K562 (cell line): ENCODE data around the gene MYL6B. TPM values are rescaled to one million over a fixed set of nuclear protein-coding genes. Genes with fewer than 3 reads are reported as not detected.

Experiments
- BRD9 ChIP-seq: fragments of 450-650 bp; IDR thresholded peaks from 2 replicates; pipeline ENCODE4 v1.6.1; 2018; ENCODE audit warnings: low read depth; ENCODE audit not compliant: partially characterized antibody
- ELF1 ChIP-seq: fragments of 200-800 bp; sonication (Bioruptor generic); IDR thresholded peaks from 2 replicates; pipeline ENCODE4 v1.6.1; 2016; ENCODE audit warnings: missing genetic modification characterization, missing compliant biosample characterization
- POLR2G ChIP-seq: fragments of 200-400 bp; formaldehyde crosslinking; IDR thresholded peaks from 2 replicates; pipeline ENCODE4 v1.6.1; 2017; ENCODE audit warnings: low read depth, mild to moderate bottlenecking, antibody characterized with exemption, low read length, moderate library complexity
- RAD21 ChIP-seq, 2 experiments: fragments of 250-450 bp in 1 of 2; fragments of 450-650 bp in 1 of 2; sonication (Bioruptor Pico) in 1 of 2; formaldehyde crosslinking in 1 of 2; IDR thresholded peaks in 1 of 2; conservative IDR thresholded peaks in 1 of 2; 2 replicates each; pipeline versions ENCODE4 v1.4.0 to v1.8.0; 2020 to 2022; ENCODE audit warnings: mild to moderate bottlenecking in 2 of 2, moderate library complexity in 1 of 2
- SLC30A9 ChIP-seq: fragments of 250-450 bp; sonication (Bioruptor Pico); IDR thresholded peaks from 2 replicates; pipeline ENCODE4 v1.8.0; 2022; ENCODE audit warnings: mild to moderate bottlenecking, moderate library complexity
- SMARCA5 ChIP-seq: fragments of 450-650 bp; IDR thresholded peaks from 2 replicates; pipeline ENCODE4 v1.6.1; 2016
- TCF7L2 ChIP-seq: fragments of 150-350 bp; IDR thresholded peaks from 2 replicates; pipeline ENCODE4 v1.6.1; 2016; ENCODE audit warnings: low read depth, mild to moderate bottlenecking, low read length, moderate library complexity
- TEAD4 ChIP-seq, 2 experiments: sonication (generic) in 1 of 2; formaldehyde crosslinking in 1 of 2; IDR thresholded peaks; 2 replicates each; pipeline versions ENCODE4 v1.6.1 to v1.8.0; 2012 to 2022; ENCODE audit warnings: borderline replicate concordance in 1 of 2, inconsistent platforms in 1 of 2, low read length in 1 of 2, mild to moderate bottlenecking in 1 of 2, missing genetic modification reagents in 1 of 2
- ZNF143 ChIP-seq: sonication (generic); formaldehyde crosslinking; IDR thresholded peaks from 2 replicates; pipeline ENCODE4 v1.9.0; 2022; ENCODE audit warnings: mild to moderate bottlenecking, missing genetic modification reagents
- ZNF253 ChIP-seq: fragments of 250-450 bp; sonication (Bioruptor Pico); conservative IDR thresholded peaks from 2 replicates; pipeline ENCODE4 v1.6.1; 2021; ENCODE audit warnings: mild to moderate bottlenecking
- polyA plus RNA-seq, 8 experiments: library from polyadenylated mRNA; depleted of rRNA in 4 of 8; stranded (reverse) in 5 of 8; unstranded in 3 of 8; fragments of >200 nt; fragmentation: Nextera tagmentation in 2 of 8; fragmentation: Illumina TruSeq in 1 of 8; extraction: Ambion mirVana in 2 of 8; extraction: Trizol in 1 of 8; gene quantifications; 2 replicates each; pipeline versions ENCODE4 v1.2.1 to v1.2.3, GENCODE V29; 2011 to 2014; ENCODE audit warnings: inconsistent platforms in 1 of 8, missing spikeins in 1 of 8
- total RNA-seq, 7 experiments: library from RNA; depleted of rRNA in 6 of 7; stranded (reverse); fragments of >200 nt in 6 of 7; fragmentation: Illumina TruSeq in 2 of 7; extraction: Trizol in 2 of 7; gene quantifications; 2 replicates each; pipeline versions ENCODE4 v1.2.1 to v1.2.3, GENCODE V29; 2011 to 2021; ENCODE audit warnings: low replicate concordance in 1 of 7
- TF ChIP-seq, protein P1 (sequence below): fragments of 250-450 bp; sonication (Bioruptor Pico); IDR thresholded peaks from 2 replicates; pipeline ENCODE4 v1.8.0; 2021; ENCODE audit warnings: moderate library complexity, mild to moderate bottlenecking, inconsistent platforms
- TF ChIP-seq, protein P2 (sequence below), 2 experiments: fragments of 200-800 bp in 1 of 2; sonication (Bioruptor generic) in 1 of 2; sonication (generic) in 1 of 2; formaldehyde crosslinking in 1 of 2; IDR thresholded peaks in 1 of 2; conservative IDR thresholded peaks in 1 of 2; 2 replicates each; pipeline versions ENCODE4 v1.5.0 to v1.6.1; 2016 to 2020; ENCODE audit warnings: missing compliant biosample characterization in 1 of 2, missing genetic modification characterization in 1 of 2, missing genetic modification reagents in 1 of 2
- TF ChIP-seq, protein P3 (sequence below): fragments of 150-350 bp; IDR thresholded peaks from 2 replicates; pipeline ENCODE4 v1.6.1; 2014; ENCODE audit warnings: low read depth, mild to moderate bottlenecking, low read length, borderline replicate concordance
- TF ChIP-seq, protein P4 (sequence below), 2 experiments: fragments of 150-350 bp in 1 of 2; IDR thresholded peaks; 2 replicates each; pipeline ENCODE4 v1.6.1; 2012 to 2016; ENCODE audit warnings: low read depth in 2 of 2, low read length in 2 of 2, mild to moderate bottlenecking in 1 of 2, moderate library complexity in 1 of 2

MYL6B gene
- total and polyA plus RNA-seq, 9 of the 15 experiments (the other 6 are each of a cell fraction or from before 2014, with no cell fraction given): 42.8 to 77.3 (median 68.6) TPM

DNA sequence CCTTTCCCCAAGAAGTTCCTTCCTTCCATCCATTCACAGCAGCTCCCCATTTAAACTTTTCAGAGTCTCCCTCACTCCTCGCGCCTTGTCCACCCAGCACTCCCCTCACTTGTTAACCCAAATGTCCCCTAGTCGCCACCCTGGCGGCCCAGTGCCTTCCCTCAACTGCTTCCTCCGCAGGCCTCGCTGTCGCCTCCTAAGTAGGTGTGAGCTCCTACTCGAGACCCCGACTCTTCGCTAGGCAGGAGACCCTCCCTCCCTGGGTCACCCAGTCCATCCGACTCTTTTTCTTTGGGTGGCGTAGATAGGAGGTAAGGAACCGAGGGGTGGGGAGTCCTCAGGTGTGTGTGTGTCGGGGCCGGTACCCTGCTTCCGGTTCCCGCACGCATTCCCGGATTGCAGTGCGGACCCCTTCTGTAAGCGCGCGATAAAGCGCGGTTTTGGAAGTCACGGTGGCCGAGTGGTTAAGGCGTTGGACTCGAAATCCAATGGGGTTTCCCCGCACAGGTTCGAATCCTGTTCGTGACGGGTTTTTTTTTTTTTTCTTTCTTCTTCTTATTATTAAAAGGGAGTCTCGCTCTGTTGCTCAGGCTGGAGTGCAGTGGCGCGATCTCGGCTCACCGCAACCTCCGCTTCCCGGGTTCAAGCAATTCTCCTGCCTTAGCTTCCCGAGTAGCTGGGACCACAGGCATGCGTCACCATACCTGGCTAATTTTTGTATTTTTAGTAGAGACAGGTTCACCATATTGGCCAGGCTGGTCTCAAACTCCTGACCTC is 37.7 kb downstream of the MYL6B start (continued):
- TF ChIP-seq, protein P1, sequence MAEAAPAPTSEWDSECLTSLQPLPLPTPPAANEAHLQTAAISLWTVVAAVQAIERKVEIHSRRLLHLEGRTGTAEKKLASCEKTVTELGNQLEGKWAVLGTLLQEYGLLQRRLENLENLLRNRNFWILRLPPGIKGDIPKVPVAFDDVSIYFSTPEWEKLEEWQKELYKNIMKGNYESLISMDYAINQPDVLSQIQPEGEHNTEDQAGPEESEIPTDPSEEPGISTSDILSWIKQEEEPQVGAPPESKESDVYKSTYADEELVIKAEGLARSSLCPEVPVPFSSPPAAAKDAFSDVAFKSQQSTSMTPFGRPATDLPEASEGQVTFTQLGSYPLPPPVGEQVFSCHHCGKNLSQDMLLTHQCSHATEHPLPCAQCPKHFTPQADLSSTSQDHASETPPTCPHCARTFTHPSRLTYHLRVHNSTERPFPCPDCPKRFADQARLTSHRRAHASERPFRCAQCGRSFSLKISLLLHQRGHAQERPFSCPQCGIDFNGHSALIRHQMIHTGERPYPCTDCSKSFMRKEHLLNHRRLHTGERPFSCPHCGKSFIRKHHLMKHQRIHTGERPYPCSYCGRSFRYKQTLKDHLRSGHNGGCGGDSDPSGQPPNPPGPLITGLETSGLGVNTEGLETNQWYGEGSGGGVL (CRISPR knock-in tag): no peak
- TF ChIP-seq, protein P2, sequence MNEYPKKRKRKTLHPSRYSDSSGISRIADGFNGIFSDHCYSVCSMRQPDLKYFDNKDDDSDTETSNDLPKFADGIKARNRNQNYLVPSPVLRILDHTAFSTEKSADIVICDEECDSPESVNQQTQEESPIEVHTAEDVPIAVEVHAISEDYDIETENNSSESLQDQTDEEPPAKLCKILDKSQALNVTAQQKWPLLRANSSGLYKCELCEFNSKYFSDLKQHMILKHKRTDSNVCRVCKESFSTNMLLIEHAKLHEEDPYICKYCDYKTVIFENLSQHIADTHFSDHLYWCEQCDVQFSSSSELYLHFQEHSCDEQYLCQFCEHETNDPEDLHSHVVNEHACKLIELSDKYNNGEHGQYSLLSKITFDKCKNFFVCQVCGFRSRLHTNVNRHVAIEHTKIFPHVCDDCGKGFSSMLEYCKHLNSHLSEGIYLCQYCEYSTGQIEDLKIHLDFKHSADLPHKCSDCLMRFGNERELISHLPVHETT (CRISPR knock-in tag; conservative IDR thresholded peaks at IDR 0.05 in 1 of 2, IDR thresholded peaks at IDR 0.05 in 1 of 2): no peak
- TF ChIP-seq ELF1 (tag) (peak; percentile 91), BRD9 (peak; percentile 68), TCF7L2 (no peak), ZNF253 (CRISPR knock-in tag) (no peak), SMARCA5 (no peak; the same call in 1 of the 2 replicates), RAD21 (CRISPR knock-in tag; conservative IDR thresholded peaks at IDR 0.05 in 1 of 2, IDR thresholded peaks at IDR 0.05 in 1 of 2) (no peak), POLR2G (peak; percentile 70; the same call in 1 of the 2 replicates), ZNF143 (0 out of 2 replicates have a peak, but pooled peaks have one; percentile 45), SLC30A9 (CRISPR knock-in tag) (no peak), TEAD4 (IDR thresholded peaks at IDR 0.05; ENCODE audit: low read length) (peak; percentile 87), TEAD4 (CRISPR knock-in tag; IDR thresholded peaks at IDR 0.05; ENCODE audit: borderline replicate concordance) (no peak)
- TF ChIP-seq, protein P3, sequence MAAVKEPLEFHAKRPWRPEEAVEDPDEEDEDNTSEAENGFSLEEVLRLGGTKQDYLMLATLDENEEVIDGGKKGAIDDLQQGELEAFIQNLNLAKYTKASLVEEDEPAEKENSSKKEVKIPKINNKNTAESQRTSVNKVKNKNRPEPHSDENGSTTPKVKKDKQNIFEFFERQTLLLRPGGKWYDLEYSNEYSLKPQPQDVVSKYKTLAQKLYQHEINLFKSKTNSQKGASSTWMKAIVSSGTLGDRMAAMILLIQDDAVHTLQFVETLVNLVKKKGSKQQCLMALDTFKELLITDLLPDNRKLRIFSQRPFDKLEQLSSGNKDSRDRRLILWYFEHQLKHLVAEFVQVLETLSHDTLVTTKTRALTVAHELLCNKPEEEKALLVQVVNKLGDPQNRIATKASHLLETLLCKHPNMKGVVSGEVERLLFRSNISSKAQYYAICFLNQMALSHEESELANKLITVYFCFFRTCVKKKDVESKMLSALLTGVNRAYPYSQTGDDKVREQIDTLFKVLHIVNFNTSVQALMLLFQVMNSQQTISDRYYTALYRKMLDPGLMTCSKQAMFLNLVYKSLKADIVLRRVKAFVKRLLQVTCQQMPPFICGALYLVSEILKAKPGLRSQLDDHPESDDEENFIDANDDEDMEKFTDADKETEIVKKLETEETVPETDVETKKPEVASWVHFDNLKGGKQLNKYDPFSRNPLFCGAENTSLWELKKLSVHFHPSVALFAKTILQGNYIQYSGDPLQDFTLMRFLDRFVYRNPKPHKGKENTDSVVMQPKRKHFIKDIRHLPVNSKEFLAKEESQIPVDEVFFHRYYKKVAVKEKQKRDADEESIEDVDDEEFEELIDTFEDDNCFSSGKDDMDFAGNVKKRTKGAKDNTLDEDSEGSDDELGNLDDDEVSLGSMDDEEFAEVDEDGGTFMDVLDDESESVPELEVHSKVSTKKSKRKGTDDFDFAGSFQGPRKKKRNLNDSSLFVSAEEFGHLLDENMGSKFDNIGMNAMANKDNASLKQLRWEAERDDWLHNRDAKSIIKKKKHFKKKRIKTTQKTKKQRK: no peak
- TF ChIP-seq, protein P4, sequence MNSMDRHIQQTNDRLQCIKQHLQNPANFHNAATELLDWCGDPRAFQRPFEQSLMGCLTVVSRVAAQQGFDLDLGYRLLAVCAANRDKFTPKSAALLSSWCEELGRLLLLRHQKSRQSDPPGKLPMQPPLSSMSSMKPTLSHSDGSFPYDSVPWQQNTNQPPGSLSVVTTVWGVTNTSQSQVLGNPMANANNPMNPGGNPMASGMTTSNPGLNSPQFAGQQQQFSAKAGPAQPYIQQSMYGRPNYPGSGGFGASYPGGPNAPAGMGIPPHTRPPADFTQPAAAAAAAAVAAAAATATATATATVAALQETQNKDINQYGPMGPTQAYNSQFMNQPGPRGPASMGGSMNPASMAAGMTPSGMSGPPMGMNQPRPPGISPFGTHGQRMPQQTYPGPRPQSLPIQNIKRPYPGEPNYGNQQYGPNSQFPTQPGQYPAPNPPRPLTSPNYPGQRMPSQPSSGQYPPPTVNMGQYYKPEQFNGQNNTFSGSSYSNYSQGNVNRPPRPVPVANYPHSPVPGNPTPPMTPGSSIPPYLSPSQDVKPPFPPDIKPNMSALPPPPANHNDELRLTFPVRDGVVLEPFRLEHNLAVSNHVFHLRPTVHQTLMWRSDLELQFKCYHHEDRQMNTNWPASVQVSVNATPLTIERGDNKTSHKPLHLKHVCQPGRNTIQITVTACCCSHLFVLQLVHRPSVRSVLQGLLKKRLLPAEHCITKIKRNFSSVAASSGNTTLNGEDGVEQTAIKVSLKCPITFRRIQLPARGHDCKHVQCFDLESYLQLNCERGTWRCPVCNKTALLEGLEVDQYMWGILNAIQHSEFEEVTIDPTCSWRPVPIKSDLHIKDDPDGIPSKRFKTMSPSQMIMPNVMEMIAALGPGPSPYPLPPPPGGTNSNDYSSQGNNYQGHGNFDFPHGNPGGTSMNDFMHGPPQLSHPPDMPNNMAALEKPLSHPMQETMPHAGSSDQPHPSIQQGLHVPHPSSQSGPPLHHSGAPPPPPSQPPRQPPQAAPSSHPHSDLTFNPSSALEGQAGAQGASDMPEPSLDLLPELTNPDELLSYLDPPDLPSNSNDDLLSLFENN (IDR thresholded peaks at IDR 0.05; ENCODE audit: low read depth in 2 of 2, low read length in 2 of 2): no peak
